Measurements from ENCODE around the gene CATSPERD. TPM values are rescaled to one million over a fixed set of nuclear protein-coding genes. Genes with fewer than 3 reads are reported as not detected.

The CATSPERD gene
- total and polyA plus RNA-seq, 9 of the 15 experiments (the other 6 are each of a cell fraction or from before 2014, with no cell fraction given): not detected

GRCh38 chr19:5678071-5678718 is 42.2 kb upstream of the CATSPERD start:
- peaks cover 17% of the 10 kb centered on the region; the same call in 2 of the 3 replicates for H3K36me3 ChIP-seq (ENCODE audit: control insufficient read depth, insufficient read depth, low read length)
- FAIRE-seq (no peak), ATAC-seq (no peak), DNase-seq (ENCODE audit: extremely low read depth in 1 of 4, low spot score in 3 of 4) (no peak)
- peaks cover 28 to 67% of the 10 kb centered on the region in 2 experiments for H3K4me1 ChIP-seq (replicated peaks in 1 of 2; ENCODE audit: control insufficient read depth in 2 of 2, insufficient read depth in 2 of 2, low read length in 2 of 2)
- H4K20me1 ChIP-seq (replicated peaks; ENCODE audit: control insufficient read depth, insufficient read depth, low read length): peaks cover 6% of the 10 kb centered on the region; the same call in 1 of the 2 replicates
- intact Hi-C loops (cut with micrococcal nuclease): no loop called here
- ChIA-PET CTCF (ENCODE audit: low intra/inter-chr PET ratio) (no interaction called here), POLR2A (interaction anchor here (1.0 kb wide), 1 partner anchor 12 kb away, joined by 4 read pairs; no protein-coding TSS in a partner anchor)
- 90% methylated on average over 21 of the region's 22 CpGs for WGBS (ENCODE audit: insufficient coverage, low coverage, missing lambda C conversion rate)
- no peak overlapping the region for H3K27ac ChIP-seq (ENCODE audit: extremely low read depth, low read depth, low read length)
- no peak overlapping the region for H2AFZ ChIP-seq (ENCODE audit: low read depth, low read length)
- TF ChIP-seq ZKSCAN8 (CRISPR knock-in tag; IDR thresholded peaks at IDR 0.05) (no peak), POLR2G (IDR thresholded peaks at IDR 0.05; ENCODE audit: low read depth, low read length) (peak; percentile 46; the same call in 1 of the 2 replicates)
- no peaks in the 10 kb centered on the region for H3K9me1 ChIP-seq (ENCODE audit: control insufficient read depth, insufficient read depth, low read length)
- H3K27me3 ChIP-seq (ENCODE audit: control insufficient read depth in 2 of 2, insufficient read depth in 2 of 2, low read length in 2 of 2): no peaks in the 10 kb centered on the region
- no peak overlapping the region for H3K4me2 ChIP-seq (ENCODE audit: insufficient read depth, low read length)
- H3K9ac ChIP-seq (ENCODE audit: insufficient read depth in 1 of 2, low read depth in 2 of 2, low read length in 2 of 2): peak overlapping the region in 1 of 2 experiments; percentile 50; a peak in 1 of 4 replicates
- H3K9me3 ChIP-seq (replicated peaks; ENCODE audit: control insufficient read depth, insufficient read depth, low read depth, low read length): no peaks in the 10 kb centered on the region
- in situ Hi-C loops (cut with MboI): no loop called here
- H3K4me3 ChIP-seq: no peak overlapping the region
- no TSS peak for BruUV-seq (replicated peaks)
- peaks cover 12% of the 10 kb centered on the region for H3K79me2 ChIP-seq (ENCODE audit: control insufficient read depth, insufficient read depth, low read length)

Measured in K562 (cell line).